ENCODE measurements around the gene TSC22D4.

GRCh38 chr7:100484673-100485045 lies 5.6 kb upstream of the TSC22D4 start:
- TF ChIP-seq, protein P1, sequence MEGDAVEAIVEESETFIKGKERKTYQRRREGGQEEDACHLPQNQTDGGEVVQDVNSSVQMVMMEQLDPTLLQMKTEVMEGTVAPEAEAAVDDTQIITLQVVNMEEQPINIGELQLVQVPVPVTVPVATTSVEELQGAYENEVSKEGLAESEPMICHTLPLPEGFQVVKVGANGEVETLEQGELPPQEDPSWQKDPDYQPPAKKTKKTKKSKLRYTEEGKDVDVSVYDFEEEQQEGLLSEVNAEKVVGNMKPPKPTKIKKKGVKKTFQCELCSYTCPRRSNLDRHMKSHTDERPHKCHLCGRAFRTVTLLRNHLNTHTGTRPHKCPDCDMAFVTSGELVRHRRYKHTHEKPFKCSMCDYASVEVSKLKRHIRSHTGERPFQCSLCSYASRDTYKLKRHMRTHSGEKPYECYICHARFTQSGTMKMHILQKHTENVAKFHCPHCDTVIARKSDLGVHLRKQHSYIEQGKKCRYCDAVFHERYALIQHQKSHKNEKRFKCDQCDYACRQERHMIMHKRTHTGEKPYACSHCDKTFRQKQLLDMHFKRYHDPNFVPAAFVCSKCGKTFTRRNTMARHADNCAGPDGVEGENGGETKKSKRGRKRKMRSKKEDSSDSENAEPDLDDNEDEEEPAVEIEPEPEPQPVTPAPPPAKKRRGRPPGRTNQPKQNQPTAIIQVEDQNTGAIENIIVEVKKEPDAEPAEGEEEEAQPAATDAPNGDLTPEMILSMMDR (conservative IDR thresholded peaks at IDR 0.05 in 1 of 2, IDR thresholded peaks at IDR 0.05 in 1 of 2; ENCODE audit: low read depth in 1 of 2, low read length in 2 of 2), result no peak
- TF ChIP-seq EZH2 (IDR thresholded peaks at IDR 0.05; ENCODE audit: low read length, missing control alignments), result no peak

Data from fibroblast of lung (primary cell).